KMS-11 (cell line): Measurements from ENCODE around the gene BRD3OS.
"Not testable (repeated sequence)": the region's sequence is repeated elsewhere in the genome, so short reads cannot be mapped to it uniquely, and the experiment has no call there.

Experiments used
- H2AFZ ChIP-seq: fragments of 200-600 bp; sonication (generic); 2 replicates; pipeline ENCODE4 v1.6.1; 2016; ENCODE audit warnings: antibody characterized with exemption, mixed run types, low read depth
- H3K27ac ChIP-seq: fragments of 200-600 bp; sonication (generic); 2 replicates; pipeline ENCODE4 v1.6.1; 2016; ENCODE audit warnings: mild to moderate bottlenecking, mixed run types
- H3K27me3 ChIP-seq: fragments of 200-600 bp; sonication (generic); 2 replicates; pipeline ENCODE4 v1.6.1; 2017; ENCODE audit warnings: mild to moderate bottlenecking, low read depth, mixed run types, moderate library complexity; ENCODE audit not compliant: insufficient read depth
- H3K36me3 ChIP-seq: fragments of 200-600 bp; sonication (generic); 2 replicates; pipeline ENCODE4 v1.6.1; 2017; ENCODE audit warnings: mild to moderate bottlenecking, mixed run types; ENCODE audit not compliant: insufficient read depth
- H3K4me1 ChIP-seq: fragments of 200-600 bp; sonication (generic); 2 replicates; pipeline ENCODE4 v1.6.1; 2016; ENCODE audit warnings: mild to moderate bottlenecking, low read depth, mixed run types; ENCODE audit not compliant: poor library complexity, severe bottlenecking
- H3K4me2 ChIP-seq: fragments of 200-600 bp; sonication (generic); 2 replicates; pipeline ENCODE4 v1.7.0; 2016; ENCODE audit warnings: mild to moderate bottlenecking, mixed run types
- H3K4me3 ChIP-seq: fragments of 200-600 bp; sonication (generic); IDR thresholded peaks from 2 replicates; pipeline ENCODE4 v1.6.1; 2017; ENCODE audit warnings: low read depth, low read length, mixed read lengths; ENCODE audit not compliant: insufficient read depth
- H3K79me2 ChIP-seq: fragments of 200-600 bp; sonication (generic); 2 replicates; pipeline ENCODE4 v1.6.1; 2016; ENCODE audit warnings: low read depth, mixed run types; ENCODE audit not compliant: insufficient read depth
- H3K9ac ChIP-seq: fragments of 200-600 bp; sonication (generic); 2 replicates; pipeline ENCODE4 v1.6.1; 2016; ENCODE audit warnings: mild to moderate bottlenecking, mixed run types
- H4K20me1 ChIP-seq: fragments of 200-600 bp; sonication (generic); 2 replicates; pipeline ENCODE4 v1.6.1; 2016; ENCODE audit warnings: mild to moderate bottlenecking, mixed run types; ENCODE audit not compliant: insufficient read depth
- CTCF ChIP-seq: fragments of 200-600 bp; sonication (generic); conservative IDR thresholded peaks from 2 replicates; pipeline ENCODE4 v1.6.1; 2017; ENCODE audit warnings: low read depth, mild to moderate bottlenecking, antibody characterized with exemption, low read length, moderate library complexity, mixed read lengths

BRD3OS gene

GRCh38 chr9:134069480-134070399 lies 44.5 kb downstream of the BRD3OS start:
- TF ChIP-seq CTCF: no peak
- H3K4me2 ChIP-seq: peak overlapping the region; percentile 76
- H3K4me1 ChIP-seq: no peaks in the 10 kb centered on the region
- H3K9ac ChIP-seq: no peak overlapping the region
- H3K79me2 ChIP-seq: no peaks in the 10 kb centered on the region
- no peak overlapping the region for H2AFZ ChIP-seq
- no peaks in the 10 kb centered on the region for H3K36me3 ChIP-seq
- H4K20me1 ChIP-seq: no peaks in the 10 kb centered on the region
- no peak overlapping the region for H3K4me3 ChIP-seq
- H3K27ac ChIP-seq: no peak overlapping the region
- peaks cover 58% of the 10 kb centered on the region for H3K27me3 ChIP-seq

- H2AFZ ChIP-seq: no peak overlapping the region
- peaks cover 61% of the 10 kb centered on the region for H3K27me3 ChIP-seq
- H3K4me2 ChIP-seq: no peak overlapping the region
- no peak for TF ChIP-seq CTCF
- no peaks in the 10 kb centered on the region for H3K79me2 ChIP-seq
- no peak overlapping the region for H3K27ac ChIP-seq
- H3K9ac ChIP-seq: no peak overlapping the region
- H4K20me1 ChIP-seq: no peaks in the 10 kb centered on the region
- H3K4me3 ChIP-seq: no peak overlapping the region
- H3K4me1 ChIP-seq: no peaks in the 10 kb centered on the region
- H3K36me3 ChIP-seq: no peaks in the 10 kb centered on the region
These were observed 45.9 kb downstream of the BRD3OS start for GRCh38 chr9:134071149-134071548.

- H3K4me2 ChIP-seq, H2AFZ ChIP-seq, H3K9ac ChIP-seq, H3K27ac ChIP-seq, H3K36me3 ChIP-seq, H3K4me3 ChIP-seq, H4K20me1 ChIP-seq, H3K4me1 ChIP-seq, H3K79me2 ChIP-seq: not testable (repeated sequence)
- peaks cover 65% of the 10 kb centered on the region for H3K27me3 ChIP-seq
These were observed 47.4 kb downstream of the BRD3OS start for GRCh38 chr9:134072683-134073082.

- Histone ChIP-seq H3K4me2 (no peak overlapping the region), H3K27ac (no peak overlapping the region)
These were observed 48.2 kb downstream of the BRD3OS start for GRCh38 chr9:134073500-134073899.

GRCh38 chr9:134075689-134076088 lies 50.4 kb downstream of the BRD3OS start:
- H3K79me2 ChIP-seq, H4K20me1 ChIP-seq, H3K4me3 ChIP-seq, H3K4me1 ChIP-seq, H3K4me2 ChIP-seq, H3K27ac ChIP-seq, H3K36me3 ChIP-seq, H3K9ac ChIP-seq, H2AFZ ChIP-seq: not testable (repeated sequence)
- H3K27me3 ChIP-seq: peaks cover 54% of the 10 kb centered on the region

More at GRCh38 chr9:134073500-134073899, 48.2 kb downstream of the BRD3OS start:
- H3K79me2 ChIP-seq: no peaks in the 10 kb centered on the region
- peaks cover 65% of the 10 kb centered on the region for H3K27me3 ChIP-seq
- no peaks in the 10 kb centered on the region for H3K4me1 ChIP-seq
- no peak overlapping the region for H2AFZ ChIP-seq
- H3K36me3 ChIP-seq: no peaks in the 10 kb centered on the region
- H4K20me1 ChIP-seq: no peaks in the 10 kb centered on the region
- H3K4me3 ChIP-seq: no peak overlapping the region
- no peak for TF ChIP-seq CTCF
- no peak overlapping the region for H3K9ac ChIP-seq
